Gastroesophageal sphincter (tissue), 3 donors: ENCODE results near the gene MYCBP.
"Not testable (repeated sequence)": the region's sequence is repeated elsewhere in the genome, so short reads cannot be mapped to it uniquely, and the experiment has no call there.

Experiments
- POLR2A ChIP-seq, 2 donors: fragments of 450-650 bp; IDR thresholded peaks; one replicate each; pipeline ENCODE4 v1.6.1; 2017; ENCODE audit warnings: antibody characterized with exemption in 2 of 2, mild to moderate bottlenecking in 2 of 2, moderate library complexity in 1 of 2
- TF ChIP-seq, protein P1 (sequence below), 4 experiments: fragments of 200-600 bp in 2 of 4; fragments of 450-650 bp in 2 of 4; sonication (generic) in 1 of 4; IDR thresholded peaks; one replicate each; pipeline ENCODE4 v1.5.1; 2017 to 2019; ENCODE audit warnings: antibody characterized with exemption in 4 of 4, mild to moderate bottlenecking in 2 of 4, moderate library complexity in 2 of 4

DNA sequence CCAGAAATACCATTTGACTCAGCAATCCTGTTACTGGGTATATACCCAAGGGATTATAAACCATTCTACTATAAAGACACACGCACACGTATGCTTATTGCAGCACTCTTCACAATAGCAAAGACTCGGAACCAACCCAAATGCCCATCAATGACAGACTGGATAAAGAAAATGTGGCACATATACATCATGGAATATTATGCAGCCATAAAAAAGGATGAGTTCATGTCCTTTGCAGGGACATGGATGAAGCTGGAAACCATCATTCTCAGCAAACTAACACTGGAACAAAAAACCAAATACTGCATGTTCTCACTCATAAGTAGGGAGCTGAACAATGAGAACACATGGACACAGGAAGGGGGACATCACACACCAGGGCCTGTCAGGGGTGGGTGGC, 28.1 kb downstream of the MYCBP start:
- not testable (repeated sequence) for TF ChIP-seq POLR2A (IDR thresholded peaks at IDR 0.05)
- TF ChIP-seq, protein P1, sequence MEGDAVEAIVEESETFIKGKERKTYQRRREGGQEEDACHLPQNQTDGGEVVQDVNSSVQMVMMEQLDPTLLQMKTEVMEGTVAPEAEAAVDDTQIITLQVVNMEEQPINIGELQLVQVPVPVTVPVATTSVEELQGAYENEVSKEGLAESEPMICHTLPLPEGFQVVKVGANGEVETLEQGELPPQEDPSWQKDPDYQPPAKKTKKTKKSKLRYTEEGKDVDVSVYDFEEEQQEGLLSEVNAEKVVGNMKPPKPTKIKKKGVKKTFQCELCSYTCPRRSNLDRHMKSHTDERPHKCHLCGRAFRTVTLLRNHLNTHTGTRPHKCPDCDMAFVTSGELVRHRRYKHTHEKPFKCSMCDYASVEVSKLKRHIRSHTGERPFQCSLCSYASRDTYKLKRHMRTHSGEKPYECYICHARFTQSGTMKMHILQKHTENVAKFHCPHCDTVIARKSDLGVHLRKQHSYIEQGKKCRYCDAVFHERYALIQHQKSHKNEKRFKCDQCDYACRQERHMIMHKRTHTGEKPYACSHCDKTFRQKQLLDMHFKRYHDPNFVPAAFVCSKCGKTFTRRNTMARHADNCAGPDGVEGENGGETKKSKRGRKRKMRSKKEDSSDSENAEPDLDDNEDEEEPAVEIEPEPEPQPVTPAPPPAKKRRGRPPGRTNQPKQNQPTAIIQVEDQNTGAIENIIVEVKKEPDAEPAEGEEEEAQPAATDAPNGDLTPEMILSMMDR (IDR thresholded peaks at IDR 0.05): not testable (repeated sequence)
